ENCODE data around the gene VPS13D. TPM values are rescaled to one million over a fixed set of nuclear protein-coding genes. Genes with fewer than 3 reads are reported as not detected.
A peak's percentile ranks its signal among the peaks of the same experiment; 100 is the strongest.

VPS13D gene
- total and polyA plus RNA-seq, 2 donors (not counting 3 experiments of a cell fraction or from before 2014, with no cell fraction given), result 13.6 to 48.5 TPM

DNA sequence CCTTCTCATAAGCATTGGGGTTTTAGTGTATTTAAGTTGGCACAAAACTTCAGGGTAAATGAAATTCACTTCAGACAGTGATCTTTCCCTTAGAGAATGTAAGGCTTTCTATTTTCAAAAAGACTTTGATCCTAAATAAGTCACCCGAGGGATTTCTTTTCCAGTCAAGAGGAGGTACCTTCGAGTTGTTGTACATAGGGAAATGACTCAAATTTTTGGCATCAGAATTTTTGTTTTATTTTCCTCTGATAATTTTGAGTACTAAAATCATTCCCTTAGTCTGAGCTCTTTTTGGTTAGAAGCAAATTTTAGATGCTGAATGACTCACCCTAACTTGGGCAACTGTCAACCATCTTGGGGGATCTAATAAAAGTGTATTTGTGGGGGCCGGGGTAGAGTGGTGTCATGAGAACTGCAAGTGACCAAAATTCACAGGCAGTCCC is 194.3 kb downstream of the VPS13D start:
- TF ChIP-seq EZH2 (IDR thresholded peaks at IDR 0.05; ENCODE audit: borderline replicate concordance, low read depth, low read length, severe bottlenecking) (no peak), FOS (IDR thresholded peaks at IDR 0.05; ENCODE audit: borderline replicate concordance, insufficient read depth, low read length) (peak; percentile 50), JUN (IDR thresholded peaks at IDR 0.05; ENCODE audit: borderline replicate concordance, insufficient read depth, insufficient read length, low read depth) (peak; percentile 2)
- TF ChIP-seq, protein P1, sequence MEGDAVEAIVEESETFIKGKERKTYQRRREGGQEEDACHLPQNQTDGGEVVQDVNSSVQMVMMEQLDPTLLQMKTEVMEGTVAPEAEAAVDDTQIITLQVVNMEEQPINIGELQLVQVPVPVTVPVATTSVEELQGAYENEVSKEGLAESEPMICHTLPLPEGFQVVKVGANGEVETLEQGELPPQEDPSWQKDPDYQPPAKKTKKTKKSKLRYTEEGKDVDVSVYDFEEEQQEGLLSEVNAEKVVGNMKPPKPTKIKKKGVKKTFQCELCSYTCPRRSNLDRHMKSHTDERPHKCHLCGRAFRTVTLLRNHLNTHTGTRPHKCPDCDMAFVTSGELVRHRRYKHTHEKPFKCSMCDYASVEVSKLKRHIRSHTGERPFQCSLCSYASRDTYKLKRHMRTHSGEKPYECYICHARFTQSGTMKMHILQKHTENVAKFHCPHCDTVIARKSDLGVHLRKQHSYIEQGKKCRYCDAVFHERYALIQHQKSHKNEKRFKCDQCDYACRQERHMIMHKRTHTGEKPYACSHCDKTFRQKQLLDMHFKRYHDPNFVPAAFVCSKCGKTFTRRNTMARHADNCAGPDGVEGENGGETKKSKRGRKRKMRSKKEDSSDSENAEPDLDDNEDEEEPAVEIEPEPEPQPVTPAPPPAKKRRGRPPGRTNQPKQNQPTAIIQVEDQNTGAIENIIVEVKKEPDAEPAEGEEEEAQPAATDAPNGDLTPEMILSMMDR (IDR thresholded peaks at IDR 0.05; ENCODE audit: extremely low read depth in 1 of 2, insufficient read depth in 1 of 2, low read depth in 1 of 2, low read length in 2 of 2), result no peak
- H3K4me1 ChIP-seq (ENCODE audit: control insufficient read depth, extremely low read depth, insufficient read depth, low read length), result peaks cover 17% of the 10 kb centered on the region
- intact Hi-C loops (cut with micrococcal nuclease) (loop anchor here (1.0 kb wide), 1 partner anchor 10 kb away; no protein-coding TSS in a partner anchor), dilution Hi-C loops (cut with MboI; ENCODE audit: extremely low pct_ligation_motif_present, low sequenced_read_pairs) (no loop called here)
- no peaks in the 10 kb centered on the region for H3K27me3 ChIP-seq (ENCODE audit: control insufficient read depth in 2 of 2, insufficient read depth in 2 of 2, low read length in 2 of 2)
- peak overlapping the region; percentile 31 for H3K27ac ChIP-seq (ENCODE audit: insufficient read depth, low read depth, low read length)
- peak overlapping the region; percentile 59 for H3K4me2 ChIP-seq (ENCODE audit: insufficient read depth, low read length)
- CTCF ChIA-PET, result interaction anchor here (1.0 to 3.5 kb wide), 10 partner anchors 9 to 166 kb away, joined by 3 to 21 read pairs (median 5); no protein-coding TSS in a partner anchor
- H2AFZ ChIP-seq (ENCODE audit: low read depth, low read length), result no peak overlapping the region
- H3K36me3 ChIP-seq (ENCODE audit: control insufficient read depth in 2 of 2, extremely low read depth in 1 of 2, insufficient read depth in 2 of 2, low read length in 2 of 2), result no peaks in the 10 kb centered on the region
- FAIRE-seq, result peak; percentile 67
- peak overlapping the region; percentile 19 for H3K9ac ChIP-seq (replicated peaks; ENCODE audit: extremely low read depth, insufficient read depth, low read length)
- H4K20me1 ChIP-seq (replicated peaks; ENCODE audit: control insufficient read depth, extremely low read depth, insufficient read depth, low read length), result no peaks in the 10 kb centered on the region
- no peaks in the 10 kb centered on the region for H3K9me3 ChIP-seq (replicated peaks; ENCODE audit: control insufficient read depth, insufficient read depth, low read length)
- no peaks in the 10 kb centered on the region for H3K9me1 ChIP-seq (replicated peaks; ENCODE audit: control insufficient read depth, extremely low read depth, insufficient read depth, low read length)
- H3K4me3 ChIP-seq (replicated peaks in 1 of 3; ENCODE audit: insufficient read depth in 1 of 3, low read depth in 1 of 3, low read length in 3 of 3), result no peak overlapping the region
- DNase-seq (ENCODE audit: low read depth, low spot score), result peak; percentile 58
- no peaks in the 10 kb centered on the region for H3K79me2 ChIP-seq (ENCODE audit: control insufficient read depth, insufficient read depth, low read length)
- POLR2A ChIA-PET, result no interaction called here
- BruUV-seq (replicated peaks), result no TSS peak

DNA sequence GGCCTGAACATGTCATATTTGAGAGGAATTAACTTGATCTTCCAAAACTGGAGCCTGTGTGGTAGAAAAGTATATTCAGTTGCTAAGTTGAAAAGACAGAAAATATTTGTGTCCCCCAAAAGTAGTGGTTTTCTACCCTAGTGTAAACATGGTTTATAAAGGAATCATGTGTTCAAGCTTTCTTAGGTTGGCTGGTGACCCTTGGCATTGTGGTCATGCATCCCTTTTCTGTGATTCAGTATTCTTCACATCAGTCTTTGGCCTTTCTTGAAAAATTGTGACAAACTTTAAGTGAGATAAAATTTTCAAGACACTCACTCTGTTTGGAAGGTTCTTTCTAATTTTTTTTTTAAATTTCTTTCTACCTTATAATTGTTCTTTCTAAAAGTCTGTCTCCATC is 195.0 kb downstream of the VPS13D start:
- intact Hi-C loops (cut with micrococcal nuclease), result loop anchor here (1.0 kb wide), 1 partner anchor 10 kb away; no protein-coding TSS in a partner anchor
- Histone ChIP-seq H3K36me3 (ENCODE audit: control insufficient read depth in 2 of 2, extremely low read depth in 1 of 2, insufficient read depth in 2 of 2, low read length in 2 of 2) (no peaks in the 10 kb centered on the region), H3K4me3 (replicated peaks in 1 of 3; ENCODE audit: insufficient read depth in 1 of 3, low read depth in 1 of 3, low read length in 3 of 3) (no peak overlapping the region), H3K79me2 (ENCODE audit: control insufficient read depth, insufficient read depth, low read length) (no peaks in the 10 kb centered on the region), H3K4me2 (ENCODE audit: insufficient read depth, low read length) (no peak overlapping the region), H3K27me3 (ENCODE audit: control insufficient read depth in 2 of 2, insufficient read depth in 2 of 2, low read length in 2 of 2) (no peaks in the 10 kb centered on the region), H3K9me3 (replicated peaks; ENCODE audit: control insufficient read depth, insufficient read depth, low read length) (no peaks in the 10 kb centered on the region), H2AFZ (ENCODE audit: low read depth, low read length) (no peak overlapping the region), H3K9ac (replicated peaks; ENCODE audit: extremely low read depth, insufficient read depth, low read length) (no peak overlapping the region), H3K9me1 (replicated peaks; ENCODE audit: control insufficient read depth, extremely low read depth, insufficient read depth, low read length) (no peaks in the 10 kb centered on the region), H3K27ac (ENCODE audit: insufficient read depth, low read depth, low read length) (no peak overlapping the region), H3K4me1 (ENCODE audit: control insufficient read depth, extremely low read depth, insufficient read depth, low read length) (peaks cover 17% of the 10 kb centered on the region), H4K20me1 (replicated peaks; ENCODE audit: control insufficient read depth, extremely low read depth, insufficient read depth, low read length) (no peaks in the 10 kb centered on the region)
- TF ChIP-seq POLR2A (IDR thresholded peaks at IDR 0.05; ENCODE audit: low read depth, low read length), result no peak
- TF ChIP-seq, protein P2, sequence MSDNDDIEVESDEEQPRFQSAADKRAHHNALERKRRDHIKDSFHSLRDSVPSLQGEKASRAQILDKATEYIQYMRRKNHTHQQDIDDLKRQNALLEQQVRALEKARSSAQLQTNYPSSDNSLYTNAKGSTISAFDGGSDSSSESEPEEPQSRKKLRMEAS (IDR thresholded peaks at IDR 0.05; ENCODE audit: insufficient read depth, insufficient read length), result no peak
- TF ChIP-seq POLR2AphosphoS5 (IDR thresholded peaks at IDR 0.05; ENCODE audit: insufficient read depth, low read depth, low read length), result no peak
- TF ChIP-seq FOS (IDR thresholded peaks at IDR 0.05; ENCODE audit: borderline replicate concordance, insufficient read depth, low read length), result no peak
- no peak for TF ChIP-seq MYC (IDR thresholded peaks at IDR 0.05; ENCODE audit: low read depth, low read length)
- no peak for TF ChIP-seq EZH2 (IDR thresholded peaks at IDR 0.05; ENCODE audit: borderline replicate concordance, low read depth, low read length, severe bottlenecking)
- no peak for TF ChIP-seq JUN (IDR thresholded peaks at IDR 0.05; ENCODE audit: borderline replicate concordance, insufficient read depth, insufficient read length, low read depth)
- TF ChIP-seq, protein P1 (IDR thresholded peaks at IDR 0.05; ENCODE audit: extremely low read depth in 1 of 2, insufficient read depth in 1 of 2, low read depth in 1 of 2, low read length in 2 of 2), result no peak
- no peak for TF ChIP-seq GATA2 (IDR thresholded peaks at IDR 0.05; ENCODE audit: insufficient read depth, insufficient read length, low read depth, low read length)
- DNase-seq (ENCODE audit: low read depth, low spot score) (no peak), FAIRE-seq (no peak)
- POLR2A ChIA-PET, result interaction anchor here (0.7 kb wide), 1 partner anchor 8 kb away, joined by 5 read pairs; no protein-coding TSS in a partner anchor
- BruUV-seq (replicated peaks), result no TSS peak
- dilution Hi-C loops (cut with MboI; ENCODE audit: extremely low pct_ligation_motif_present, low sequenced_read_pairs), result no loop called here
- CTCF ChIA-PET, result interaction anchor here (1.0 to 3.5 kb wide), 8 partner anchors 9 to 53 kb away, joined by 3 to 21 read pairs (median 8); no protein-coding TSS in a partner anchor

Measured in endothelial cell of umbilical vein (primary cell).